CD14-positive monocyte (primary cell): Measurements from ENCODE around the gene RTL5. TPM values are rescaled to one million over a fixed set of nuclear protein-coding genes. Genes with fewer than 3 reads are reported as not detected.

ENCODE experiments used
- DNase-seq, 3 donors: peaks; one replicate each; pipeline ENCODE4 v3.0.0-alpha.2; 2011 to 2022
- H2AFZ ChIP-seq: 2 replicates; pipeline ENCODE4 v1.6.0; 2012; ENCODE audit warnings: mild to moderate bottlenecking, low read depth, low read length, inconsistent platforms; ENCODE audit not compliant: insufficient read depth, poor library complexity, severe bottlenecking
- H3K27ac ChIP-seq, 2 donors: 1 replicate in 1 of 2; 2 replicates in 1 of 2; pipeline ENCODE4 v1.5.1; 2012 to 2013; ENCODE audit warnings: low read length in 2 of 2, control low read depth in 1 of 2, inconsistent platforms in 1 of 2, low read depth in 1 of 2, mild to moderate bottlenecking in 1 of 2
- H3K27me3 ChIP-seq, 2 donors: one replicate each; pipeline versions ENCODE4 v1.6.0 to v1.6.1; 2011 to 2013; ENCODE audit warnings: low read length in 2 of 2; ENCODE audit not compliant: control insufficient read depth in 2 of 2, insufficient read depth in 2 of 2
- H3K36me3 ChIP-seq, 2 donors: replicated peaks in 1 of 2; 1 replicate in 1 of 2; 2 replicates in 1 of 2; pipeline versions ENCODE4 v1.5.1 to v1.6.1; 2012 to 2013; ENCODE audit warnings: low read length in 2 of 2, control low read depth in 1 of 2, inconsistent platforms in 1 of 2, mild to moderate bottlenecking in 1 of 2; ENCODE audit not compliant: insufficient read depth in 2 of 2, control insufficient read depth in 1 of 2
- H3K4me1 ChIP-seq, 2 donors: 1 replicate in 1 of 2; 2 replicates in 1 of 2; pipeline versions ENCODE4 v1.5.1 to v1.6.1; 2012 to 2013; ENCODE audit warnings: low read length in 2 of 2, control low read depth in 1 of 2, inconsistent platforms in 1 of 2, mild to moderate bottlenecking in 1 of 2, moderate library complexity in 1 of 2; ENCODE audit not compliant: insufficient read depth in 2 of 2, control insufficient read depth in 1 of 2
- H3K4me2 ChIP-seq: replicated peaks from 2 replicates; pipeline ENCODE3; 2012; ENCODE audit warnings: low read length, moderate library complexity, mild to moderate bottlenecking; ENCODE audit not compliant: poor library complexity, severe bottlenecking; ENCODE audit errors: extremely low read depth
- H3K4me3 ChIP-seq, 3 experiments: fragments of 200-600 bp in 1 of 3; sonication (generic) in 1 of 3; replicated peaks in 1 of 3; 1 replicate in 2 of 3; 2 replicates in 1 of 3; pipeline ENCODE4 v1.5.1; 2011 to 2013; ENCODE audit warnings: low read length in 3 of 3, mild to moderate bottlenecking in 3 of 3, control low read depth in 2 of 3, low read depth in 2 of 3, inconsistent platforms in 1 of 3, moderate library complexity in 1 of 3
- H3K79me2 ChIP-seq: 2 replicates; pipeline ENCODE4 v1.6.0; 2012; ENCODE audit warnings: mild to moderate bottlenecking, control low read depth, inconsistent platforms, low read length, moderate library complexity; ENCODE audit not compliant: insufficient read depth
- H3K9ac ChIP-seq: 2 replicates; pipeline ENCODE4 v1.6.0; 2017; ENCODE audit warnings: low read length, mild to moderate bottlenecking; ENCODE audit not compliant: insufficient read depth, poor library complexity, severe bottlenecking
- H3K9me3 ChIP-seq, 2 donors: replicated peaks in 1 of 2; 1 replicate in 1 of 2; 2 replicates in 1 of 2; pipeline versions ENCODE4 v1.5.1 to v1.6.1; 2012 to 2013; ENCODE audit warnings: low read length in 2 of 2, control low read depth in 1 of 2; ENCODE audit not compliant: control insufficient read depth in 1 of 2, insufficient read depth in 1 of 2
- H4K20me1 ChIP-seq: 2 replicates; pipeline ENCODE4 v1.6.0; 2012; ENCODE audit warnings: mild to moderate bottlenecking, low read length, control low read depth, moderate library complexity; ENCODE audit not compliant: insufficient read depth
- H3K27ac Mint-ChIP-seq, 7 donors: one replicate each; pipeline ENCODE4 v1.8.0; 2020; ENCODE audit warnings: mild to moderate bottlenecking in 7 of 7, mixed read lengths in 7 of 7, moderate library complexity in 6 of 7, inconsistent platforms in 2 of 7
- H3K27me3 Mint-ChIP-seq, 3 donors: one replicate each; pipeline ENCODE4 v1.8.0; 2021 to 2022; ENCODE audit warnings: low read depth in 3 of 3, mild to moderate bottlenecking in 3 of 3, mixed read lengths in 3 of 3, moderate library complexity in 3 of 3, inconsistent platforms in 1 of 3
- H3K36me3 Mint-ChIP-seq, 2 donors: one replicate each; pipeline ENCODE4 v1.8.0; 2020; ENCODE audit warnings: mixed read lengths in 2 of 2, inconsistent platforms in 1 of 2, mild to moderate bottlenecking in 1 of 2
- H3K4me1 Mint-ChIP-seq: one replicate; pipeline ENCODE4 v1.8.0; 2020; ENCODE audit warnings: mild to moderate bottlenecking, mixed read lengths
- H3K4me3 Mint-ChIP-seq, 2 donors: one replicate each; pipeline ENCODE4 v1.8.0; 2020; ENCODE audit warnings: mild to moderate bottlenecking in 2 of 2, mixed read lengths in 2 of 2, moderate library complexity in 1 of 2
- H3K9me3 Mint-ChIP-seq, 7 donors: one replicate each; pipeline ENCODE4 v1.8.0; 2020 to 2022; ENCODE audit warnings: mixed read lengths in 7 of 7, mild to moderate bottlenecking in 6 of 7, moderate library complexity in 6 of 7, inconsistent platforms in 2 of 7
- CTCF ChIP-seq: fragments of 200-600 bp; IDR thresholded peaks from one replicate; pipeline ENCODE4 v1.8.0; 2022; ENCODE audit warnings: antibody characterized with exemption, mild to moderate bottlenecking
- WGBS: methylation state at CpG from one replicate; pipeline ENCODE4 v1.1.5; 2013; ENCODE audit warnings: missing lambda C conversion rate; ENCODE audit not compliant: insufficient coverage; 5-methylcytosine and 5-hydroxymethylcytosine counted together
- intact Hi-C, 2 donors: fragments of 100-400 bp; cut with micrococcal nuclease; formaldehyde crosslinking; loops; one replicate each; pipeline versions ENCODE4 v1.15.0 to v1.15.1; 2023
- polyA plus RNA-seq, 3 donors: library from polyadenylated mRNA; depleted of rRNA in 1 of 3; unstranded in 2 of 3; stranded (reverse) in 1 of 3; fragments of 300-500 nt in 2 of 3; fragments of >200 nt in 1 of 3; fragmentation: Illumina TruSeq in 2 of 3; gene quantifications; 1 replicate in 2 of 3; 2 replicates in 1 of 3; pipeline ENCODE4 v1.2.3, GENCODE V29; 2012 to 2021

Gene RTL5
- polyA plus RNA-seq, 3 donors, result 0.24 to 4.9 (median 0.59) TPM

GRCh38 chrX:72121383-72121782 lies 10.3 kb downstream of the RTL5 start:
- Histone ChIP-seq H3K9me3 (no peaks in the 10 kb centered on the region), H3K79me2 (peaks cover 91% of the 10 kb centered on the region), H3K4me2 (peak overlapping the region; percentile 41), H3K36me3 (no peaks in the 10 kb centered on the region), H3K9ac (peak overlapping the region; percentile 59), H3K4me1 (peaks cover 64 to 76% of the 10 kb centered on the region in 2 donors), H3K4me3 (peak overlapping the region in 1 of 3 experiments; percentile 36), H3K27ac (peak overlapping the region; percentile 92 to 97), H2AFZ (no peak overlapping the region), H4K20me1 (no peaks in the 10 kb centered on the region), H3K27me3 (no peaks in the 10 kb centered on the region)
- Mint-ChIP-seq H3K9me3 (peaks cover 0 to 5% (median 0%) of the 10 kb centered on the region in 7 donors), H3K27me3 (peaks cover 0 to 36% (median 0%) of the 10 kb centered on the region in 3 donors), H3K36me3 (peaks cover 14% of the 10 kb centered on the region in 2 donors), H3K4me3 (peak overlapping the region; percentile 24 to 62), H3K27ac (peak overlapping the region; percentile 95 to 98 (median 97)), H3K4me1 (peaks cover 70% of the 10 kb centered on the region)
- WGBS, result no CpG with 5 or more reads among the region's 3 CpGs
- intact Hi-C loops, result loop anchor here (10.0 kb wide), 2 partner anchors 57 to 67 kb away; no protein-coding TSS in a partner anchor
- DNase-seq, result peak; percentile 74 to 80 (median 76)
- TF ChIP-seq CTCF, result no peak

- Histone ChIP-seq H3K9me3 (no peaks in the 10 kb centered on the region), H3K4me3 (peak overlapping the region in 1 of 3 experiments; percentile 36), H3K4me1 (peaks cover 59 to 71% of the 10 kb centered on the region in 2 donors), H3K36me3 (no peaks in the 10 kb centered on the region), H4K20me1 (no peaks in the 10 kb centered on the region), H3K27me3 (no peaks in the 10 kb centered on the region), H3K4me2 (peak overlapping the region; percentile 41), H3K27ac (peak overlapping the region; percentile 92 to 97), H3K79me2 (peaks cover 91% of the 10 kb centered on the region), H2AFZ (peak overlapping the region; percentile 14), H3K9ac (peak overlapping the region; percentile 59)
- TF ChIP-seq CTCF, result no peak
- Mint-ChIP-seq H3K4me3 (peak overlapping the region in 1 of 2 donors; percentile 62), H3K36me3 (peaks cover 14 to 16% of the 10 kb centered on the region in 2 donors), H3K27ac (peak overlapping the region; percentile 95 to 98 (median 97)), H3K4me1 (peaks cover 66% of the 10 kb centered on the region), H3K27me3 (peaks cover 0 to 36% (median 0%) of the 10 kb centered on the region in 3 donors), H3K9me3 (peaks cover 0 to 5% (median 0%) of the 10 kb centered on the region in 7 donors)
- DNase-seq, result peak in 2 of 3 donors; percentile 54 to 61
- 45% methylated on average over 5 of the region's 6 CpGs for WGBS
- intact Hi-C loops, result loop anchor here (10.0 kb wide), 2 partner anchors 56 to 66 kb away; no protein-coding TSS in a partner anchor
Observed at GRCh38 chrX:72120837-72121236, 10.9 kb downstream of the RTL5 start.
